ENCODE data around the gene NHLH2. TPM values are rescaled to one million over a fixed set of nuclear protein-coding genes. Genes with fewer than 3 reads are reported as not detected.

NHLH2 gene
- total and polyA plus RNA-seq, 10 of the 15 experiments (the other 5 are each of a cell fraction or from before 2014, with no cell fraction given), result 0.01 to 0.08 (median 0.05) TPM; not detected in 6

- RAD21 ChIA-PET (ENCODE audit: unreplicated experiment), result interaction anchor here (1.2 kb wide), 1 partner anchor 189 kb away, joined by 3 read pairs; no protein-coding TSS in a partner anchor
- H3K4me3 ChIP-seq, result no peak overlapping the region
- H3K9ac ChIP-seq (ENCODE audit: control insufficient read depth, insufficient read depth, low read length), result no peak overlapping the region
- H3K36me3 ChIP-seq (ENCODE audit: control insufficient read depth in 2 of 2, insufficient read depth in 2 of 2, low read length in 1 of 2), result no peaks in the 10 kb centered on the region
- 17% methylated on average over 3 of the region's 3 CpGs for WGBS (ENCODE audit: insufficient coverage, insufficient replicate concordance, low lambda C conversion rate, missing lambda C conversion rate)
- intact Hi-C loops (cut with micrococcal nuclease; ENCODE audit: unreplicated experiment), result no loop called here
- ATAC-seq (no peak), DNase-seq (ENCODE audit: low read depth, low spot score) (no peak), FAIRE-seq (no peak)
- no peak overlapping the region for H3K4me2 ChIP-seq (ENCODE audit: control insufficient read depth, insufficient read depth)
- no peaks in the 10 kb centered on the region for H4K20me1 ChIP-seq (ENCODE audit: control insufficient read depth, insufficient read depth)
- H3K27me3 ChIP-seq (replicated peaks in 1 of 2; ENCODE audit: control insufficient read depth in 2 of 2, insufficient read depth in 2 of 2, low read length in 1 of 2), result peaks cover 0 to 2% of the 10 kb centered on the region in 2 experiments; a peak in 1 of 4 replicates
- SMC1A ChIA-PET (ENCODE audit: uncharacterized antibody, unreplicated experiment), result no interaction called here
- POLR2A ChIA-PET, result no interaction called here
- H3K4me1 ChIP-seq (ENCODE audit: control insufficient read depth, insufficient read depth, low read length), result no peaks in the 10 kb centered on the region
- H3K27ac ChIP-seq (ENCODE audit: control insufficient read depth, insufficient read depth), result no peak overlapping the region
- TF ChIP-seq, protein P1, sequence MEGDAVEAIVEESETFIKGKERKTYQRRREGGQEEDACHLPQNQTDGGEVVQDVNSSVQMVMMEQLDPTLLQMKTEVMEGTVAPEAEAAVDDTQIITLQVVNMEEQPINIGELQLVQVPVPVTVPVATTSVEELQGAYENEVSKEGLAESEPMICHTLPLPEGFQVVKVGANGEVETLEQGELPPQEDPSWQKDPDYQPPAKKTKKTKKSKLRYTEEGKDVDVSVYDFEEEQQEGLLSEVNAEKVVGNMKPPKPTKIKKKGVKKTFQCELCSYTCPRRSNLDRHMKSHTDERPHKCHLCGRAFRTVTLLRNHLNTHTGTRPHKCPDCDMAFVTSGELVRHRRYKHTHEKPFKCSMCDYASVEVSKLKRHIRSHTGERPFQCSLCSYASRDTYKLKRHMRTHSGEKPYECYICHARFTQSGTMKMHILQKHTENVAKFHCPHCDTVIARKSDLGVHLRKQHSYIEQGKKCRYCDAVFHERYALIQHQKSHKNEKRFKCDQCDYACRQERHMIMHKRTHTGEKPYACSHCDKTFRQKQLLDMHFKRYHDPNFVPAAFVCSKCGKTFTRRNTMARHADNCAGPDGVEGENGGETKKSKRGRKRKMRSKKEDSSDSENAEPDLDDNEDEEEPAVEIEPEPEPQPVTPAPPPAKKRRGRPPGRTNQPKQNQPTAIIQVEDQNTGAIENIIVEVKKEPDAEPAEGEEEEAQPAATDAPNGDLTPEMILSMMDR (IDR thresholded peaks at IDR 0.05 in 2 of 3, conservative IDR thresholded peaks at IDR 0.05 in 1 of 3; ENCODE audit: control insufficient read depth in 2 of 3, extremely low read depth in 1 of 3, insufficient read depth in 1 of 3, low read depth in 3 of 3, low read length in 3 of 3), result no peak
- TF ChIP-seq ZNF592 (IDR thresholded peaks at IDR 0.05) (no peak), MEF2B (IDR thresholded peaks at IDR 0.05; ENCODE audit: partially characterized antibody, poor library complexity, severe bottlenecking) (no peak), CBX5 (IDR thresholded peaks at IDR 0.05; ENCODE audit: low read depth) (no peak), TARDBP (IDR thresholded peaks at IDR 0.05; ENCODE audit: borderline replicate concordance) (no peak), SUZ12 (IDR thresholded peaks at IDR 0.05; ENCODE audit: unreplicated experiment) (no peak), CBX3 (IDR thresholded peaks at IDR 0.05; ENCODE audit: borderline replicate concordance, low read depth) (no peak), MYB (IDR thresholded peaks at IDR 0.05; ENCODE audit: borderline replicate concordance, low read depth, low read length) (no peak), SMARCA5 (IDR thresholded peaks at IDR 0.05) (no peak), ZBTB33 (IDR thresholded peaks at IDR 0.05) (no peak), NFYA (IDR thresholded peaks at IDR 0.05; ENCODE audit: borderline replicate concordance, low read depth, low read length) (no peak)
- TF ChIP-seq, protein P2, sequence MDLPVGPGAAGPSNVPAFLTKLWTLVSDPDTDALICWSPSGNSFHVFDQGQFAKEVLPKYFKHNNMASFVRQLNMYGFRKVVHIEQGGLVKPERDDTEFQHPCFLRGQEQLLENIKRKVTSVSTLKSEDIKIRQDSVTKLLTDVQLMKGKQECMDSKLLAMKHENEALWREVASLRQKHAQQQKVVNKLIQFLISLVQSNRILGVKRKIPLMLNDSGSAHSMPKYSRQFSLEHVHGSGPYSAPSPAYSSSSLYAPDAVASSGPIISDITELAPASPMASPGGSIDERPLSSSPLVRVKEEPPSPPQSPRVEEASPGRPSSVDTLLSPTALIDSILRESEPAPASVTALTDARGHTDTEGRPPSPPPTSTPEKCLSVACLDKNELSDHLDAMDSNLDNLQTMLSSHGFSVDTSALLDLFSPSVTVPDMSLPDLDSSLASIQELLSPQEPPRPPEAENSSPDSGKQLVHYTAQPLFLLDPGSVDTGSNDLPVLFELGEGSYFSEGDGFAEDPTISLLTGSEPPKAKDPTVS (IDR thresholded peaks at IDR 0.05; ENCODE audit: low read depth, low read length), result no peak
- H3K9me3 ChIP-seq (replicated peaks; ENCODE audit: control insufficient read depth, insufficient read depth, low read length), result no peaks in the 10 kb centered on the region
- CTCF ChIA-PET, result interaction anchor here (0.9 kb wide), 1 partner anchor 20 kb away, joined by 4 read pairs; no protein-coding TSS in a partner anchor
- in situ Hi-C loops (cut with MboI), result no loop called here
- no peaks in the 10 kb centered on the region for H3K79me2 ChIP-seq (ENCODE audit: control insufficient read depth, insufficient read depth, low read length)
- BruUV-seq (replicated peaks), result no TSS peak
- H2AFZ ChIP-seq (ENCODE audit: control insufficient read depth, low read depth, low read length), result no peak overlapping the region
Observed at GRCh38 chr1:115791816-115792215, 49.1 kb downstream of the NHLH2 start.

Data from GM12878 (cell line).